ENCODE data around the gene CENPQ.

The CENPQ gene

GRCh38 chr6:49504666-49505065, 41.5 kb downstream of the CENPQ start:
- no peaks in the 10 kb centered on the region for H4K20me1 ChIP-seq (ENCODE audit: control insufficient read depth, insufficient read depth, low read depth, low read length)
- H3K27me3 ChIP-seq (ENCODE audit: control insufficient read depth, low read length) = no peaks in the 10 kb centered on the region

GRCh38 chr6:49506569-49507111, 43.5 kb downstream of the CENPQ start:
- Histone ChIP-seq H3K27ac (ENCODE audit: low read depth, low read length) (no peak overlapping the region), H3K79me2 (ENCODE audit: control insufficient read depth, low read length) (no peaks in the 10 kb centered on the region), H3F3A (ENCODE audit: control insufficient read depth, insufficient read depth) (no peaks in the 10 kb centered on the region), H3K36me3 (ENCODE audit: control insufficient read depth, low read length) (no peaks in the 10 kb centered on the region), H3K9me3 (ENCODE audit: control insufficient read depth, insufficient read depth, low read length) (no peaks in the 10 kb centered on the region), H3K27me3 (ENCODE audit: control insufficient read depth, low read length) (no peaks in the 10 kb centered on the region), H3K4me3 (ENCODE audit: low read length) (no peak overlapping the region), H3K4me2 (ENCODE audit: low read length) (no peak overlapping the region), H3K4me1 (ENCODE audit: control insufficient read depth, low read length) (no peaks in the 10 kb centered on the region), H4K20me1 (ENCODE audit: control insufficient read depth, insufficient read depth, low read depth, low read length) (no peaks in the 10 kb centered on the region), H3K9me2 (replicated peaks; ENCODE audit: control insufficient read depth, low read length) (no peaks in the 10 kb centered on the region)
- TF ChIP-seq CTCF (IDR thresholded peaks at IDR 0.05; ENCODE audit: low read depth, low read length, poor library complexity, severe bottlenecking) (no peak), EZH2phosphoT487 (IDR thresholded peaks at IDR 0.05; ENCODE audit: borderline replicate concordance, low read length) (no peak)

More at GRCh38 chr6:49504666-49505065, 41.5 kb downstream of the CENPQ start:
- Histone ChIP-seq H3K79me2 (ENCODE audit: control insufficient read depth, low read length) (no peaks in the 10 kb centered on the region), H3K36me3 (ENCODE audit: control insufficient read depth, low read length) (no peaks in the 10 kb centered on the region), H3K4me3 (ENCODE audit: low read length) (no peak overlapping the region), H3K9me2 (replicated peaks; ENCODE audit: control insufficient read depth, low read length) (no peaks in the 10 kb centered on the region), H3F3A (ENCODE audit: control insufficient read depth, insufficient read depth) (no peaks in the 10 kb centered on the region), H3K9me3 (ENCODE audit: control insufficient read depth, insufficient read depth, low read length) (no peaks in the 10 kb centered on the region), H3K4me1 (ENCODE audit: control insufficient read depth, low read length) (no peaks in the 10 kb centered on the region), H3K4me2 (ENCODE audit: low read length) (no peak overlapping the region), H3K27ac (ENCODE audit: low read depth, low read length) (no peak overlapping the region)
- TF ChIP-seq CTCF (IDR thresholded peaks at IDR 0.05; ENCODE audit: low read depth, low read length, poor library complexity, severe bottlenecking) (no peak), EZH2phosphoT487 (IDR thresholded peaks at IDR 0.05; ENCODE audit: borderline replicate concordance, low read length) (no peak)

- H3K36me3 ChIP-seq (ENCODE audit: control insufficient read depth, low read length) = no peaks in the 10 kb centered on the region
- no peak for TF ChIP-seq CTCF (IDR thresholded peaks at IDR 0.05; ENCODE audit: low read depth, low read length, poor library complexity, severe bottlenecking)
- no peak for TF ChIP-seq EZH2phosphoT487 (IDR thresholded peaks at IDR 0.05; ENCODE audit: borderline replicate concordance, low read length)
- H4K20me1 ChIP-seq (ENCODE audit: control insufficient read depth, insufficient read depth, low read depth, low read length) = no peaks in the 10 kb centered on the region
- H3K9me2 ChIP-seq (replicated peaks; ENCODE audit: control insufficient read depth, low read length) = no peaks in the 10 kb centered on the region
- no peaks in the 10 kb centered on the region for H3K27me3 ChIP-seq (ENCODE audit: control insufficient read depth, low read length)
- H3K9me3 ChIP-seq (ENCODE audit: control insufficient read depth, insufficient read depth, low read length) = no peaks in the 10 kb centered on the region
- no peaks in the 10 kb centered on the region for H3K79me2 ChIP-seq (ENCODE audit: control insufficient read depth, low read length)
- H3K4me2 ChIP-seq (ENCODE audit: low read length) = no peak overlapping the region
- no peaks in the 10 kb centered on the region for H3K4me1 ChIP-seq (ENCODE audit: control insufficient read depth, low read length)
- H3K4me3 ChIP-seq (ENCODE audit: low read length) = no peak overlapping the region
- H3K27ac ChIP-seq (ENCODE audit: low read depth, low read length) = no peak overlapping the region
- no peaks in the 10 kb centered on the region for H3F3A ChIP-seq (ENCODE audit: control insufficient read depth, insufficient read depth)
Observed at GRCh38 chr6:49509342-49509741, 46.2 kb downstream of the CENPQ start.

All from DOHH2 (cell line).